ENCODE results near the gene MYT1. TPM values are rescaled to one million over a fixed set of nuclear protein-coding genes. Genes with fewer than 3 reads are reported as not detected.

Gene MYT1
- total RNA-seq, 4 donors from 2014 or later, result 0.16 to 0.55 TPM; not detected in 2

GRCh38 chr20:64236137-64237088, 72.2 kb downstream of the MYT1 start:
- intact Hi-C loops (cut with DNase I; ENCODE audit: low total_unique reads), result no loop called here
- Histone ChIP-seq H3K9me3 (no peaks in the 10 kb centered on the region), H3K27me3 (no peaks in the 10 kb centered on the region), H3K27ac (no peak overlapping the region), H3K4me3 (no peak overlapping the region), H3K4me1 (no peaks in the 10 kb centered on the region), H3K36me3 (no peaks in the 10 kb centered on the region)
- in situ Hi-C loops (cut with MboI; ENCODE audit: low pct_ligation_motif_present in 1 of 4, low pct_unique_long_range_greater_than_20kb in 1 of 4, low sequenced_read_pairs in 3 of 4), result no loop called here
- no peak for TF ChIP-seq POLR2AphosphoS5 (IDR thresholded peaks at IDR 0.05)
- no peak for TF ChIP-seq POLR2A (IDR thresholded peaks at IDR 0.05)
- no peak for TF ChIP-seq CTCF (IDR thresholded peaks at IDR 0.05)
- DNase-seq, result no peak
- WGBS, 2 donors (ENCODE audit: low coverage in 1 of 2), result 87% methylated on average over 17 of the region's 27 CpGs; no CpG with 5 or more reads in 1 of the 2 donors

- in situ Hi-C loops (cut with MboI; ENCODE audit: low pct_ligation_motif_present in 1 of 4, low pct_unique_long_range_greater_than_20kb in 1 of 4, low sequenced_read_pairs in 3 of 4) (no loop called here), intact Hi-C loops (cut with DNase I; ENCODE audit: low total_unique reads) (no loop called here)
- no peaks in the 10 kb centered on the region for H3K9me3 ChIP-seq
- WGBS, 2 donors (ENCODE audit: low coverage in 1 of 2), result 90% methylated on average over 17 of the region's 17 CpGs; no CpG with 5 or more reads in 1 of the 2 donors
- TF ChIP-seq CTCF (IDR thresholded peaks at IDR 0.05) (no peak), EP300 (IDR thresholded peaks at IDR 0.05; ENCODE audit: low read depth) (no peak), POLR2A (IDR thresholded peaks at IDR 0.05) (no peak), POLR2AphosphoS5 (IDR thresholded peaks at IDR 0.05) (no peak)
- H3K27ac ChIP-seq, result no peak overlapping the region
- H3K36me3 ChIP-seq, result no peaks in the 10 kb centered on the region
- no peaks in the 10 kb centered on the region for H3K27me3 ChIP-seq
- no peak for DNase-seq
- no peaks in the 10 kb centered on the region for H3K4me1 ChIP-seq
- no peak overlapping the region for H3K4me3 ChIP-seq
Observed at GRCh38 chr20:64237316-64237715, 73.1 kb downstream of the MYT1 start.

- Histone ChIP-seq H3K27ac (no peak overlapping the region), H3K36me3 (no peaks in the 10 kb centered on the region), H3K4me1 (no peaks in the 10 kb centered on the region), H3K4me3 (no peak overlapping the region), H3K27me3 (peaks cover 5% of the 10 kb centered on the region), H3K9me3 (no peaks in the 10 kb centered on the region)
- in situ Hi-C loops (cut with MboI; ENCODE audit: low pct_ligation_motif_present in 1 of 4, low pct_unique_long_range_greater_than_20kb in 1 of 4, low sequenced_read_pairs in 3 of 4) (no loop called here), intact Hi-C loops (cut with DNase I; ENCODE audit: low total_unique reads) (no loop called here)
- DNase-seq, result no peak
- TF ChIP-seq POLR2A (IDR thresholded peaks at IDR 0.05), result no peak
- TF ChIP-seq EP300 (IDR thresholded peaks at IDR 0.05; ENCODE audit: low read depth), result no peak
- TF ChIP-seq CTCF (IDR thresholded peaks at IDR 0.05), result no peak
- no peak for TF ChIP-seq POLR2AphosphoS5 (IDR thresholded peaks at IDR 0.05)
- 69 to 83% methylated on average over 3 to 11 of the region's 11 CpGs for WGBS, 2 donors (ENCODE audit: low coverage in 1 of 2)
Observed at GRCh38 chr20:64238115-64238825, 74.0 kb downstream of the MYT1 start.

GRCh38 chr20:64238851-64239387, 74.7 kb downstream of the MYT1 start:
- in situ Hi-C loops (cut with MboI; ENCODE audit: low pct_ligation_motif_present in 1 of 4, low pct_unique_long_range_greater_than_20kb in 1 of 4, low sequenced_read_pairs in 3 of 4), result no loop called here
- Histone ChIP-seq H3K27me3 (peaks cover 5% of the 10 kb centered on the region), H3K9me3 (no peaks in the 10 kb centered on the region), H3K27ac (no peak overlapping the region), H3K4me1 (no peaks in the 10 kb centered on the region), H3K36me3 (no peaks in the 10 kb centered on the region), H3K4me3 (no peak overlapping the region)
- TF ChIP-seq POLR2A (IDR thresholded peaks at IDR 0.05) (no peak), CTCF (IDR thresholded peaks at IDR 0.05) (no peak), EP300 (IDR thresholded peaks at IDR 0.05; ENCODE audit: low read depth) (no peak), POLR2AphosphoS5 (IDR thresholded peaks at IDR 0.05) (no peak)
- 64 to 77% methylated on average over 3 to 7 of the region's 7 CpGs for WGBS, 2 donors (ENCODE audit: low coverage in 1 of 2)
- no peak for DNase-seq
- intact Hi-C loops (cut with DNase I; ENCODE audit: low total_unique reads), result no loop called here
